ENCODE results near the gene PEG3. TPM values are rescaled to one million over a fixed set of nuclear protein-coding genes. Genes with fewer than 3 reads are reported as not detected.

Gene PEG3
- total and polyA plus RNA-seq, 9 of the 15 experiments (the other 6 are each of a cell fraction or from before 2014, with no cell fraction given): 0.04 to 0.40 TPM; not detected in 7

GRCh38 chr19:56829596-56829995 is 10.9 kb downstream of the PEG3 start:
- DNase-seq (ENCODE audit: extremely low read depth in 1 of 4, low spot score in 3 of 4) (no peak), FAIRE-seq (no peak), ATAC-seq (no peak)
- intact Hi-C loops (cut with micrococcal nuclease) (no loop called here), in situ Hi-C loops (cut with MboI) (no loop called here)
- H3K9ac ChIP-seq (ENCODE audit: insufficient read depth in 1 of 2, low read depth in 2 of 2, low read length in 2 of 2): no peak overlapping the region
- TF ChIP-seq TFAM (CRISPR knock-in tag; conservative IDR thresholded peaks at IDR 0.05): no peak
- no peak for TF ChIP-seq GABPB2 (CRISPR knock-in tag; conservative IDR thresholded peaks at IDR 0.05)
- TF ChIP-seq BRD9 (IDR thresholded peaks at IDR 0.05; ENCODE audit: low read depth, partially characterized antibody): no peak
- no peak for TF ChIP-seq U2AF1 (optimal IDR thresholded peaks at IDR 0.05; ENCODE audit: low read depth, low read length)
- TF ChIP-seq GTF2F1 (IDR thresholded peaks at IDR 0.05; ENCODE audit: low read depth, low read length): no peak
- no peak for TF ChIP-seq MCM2 (IDR thresholded peaks at IDR 0.05; ENCODE audit: low read depth)
- no peak for TF ChIP-seq CCNT2 (IDR thresholded peaks at IDR 0.05; ENCODE audit: borderline replicate concordance, extremely low read depth, insufficient read length, low read depth, low read length)
- TF ChIP-seq SP2 (IDR thresholded peaks at IDR 0.05; ENCODE audit: extremely low read depth, low read depth, low read length, poor library complexity, severe bottlenecking): no peak
- TF ChIP-seq MEF2A (IDR thresholded peaks at IDR 0.05; ENCODE audit: control insufficient read depth, low read depth, low read length): no peak
- H3K4me1 ChIP-seq (replicated peaks in 1 of 2; ENCODE audit: control insufficient read depth in 2 of 2, insufficient read depth in 2 of 2, low read length in 2 of 2): no peaks in the 10 kb centered on the region
- no peak overlapping the region for H3K4me2 ChIP-seq (ENCODE audit: insufficient read depth, low read length)
- H3K27me3 ChIP-seq (ENCODE audit: control insufficient read depth in 2 of 2, insufficient read depth in 2 of 2, low read length in 2 of 2): no peaks in the 10 kb centered on the region
- ChIA-PET POLR2A (no interaction called here), CTCF (ENCODE audit: low intra/inter-chr PET ratio) (no interaction called here)
- no peak overlapping the region for H3K27ac ChIP-seq (ENCODE audit: extremely low read depth, low read depth, low read length)
- no peaks in the 10 kb centered on the region for H3K79me2 ChIP-seq (ENCODE audit: control insufficient read depth, insufficient read depth, low read length)
- no peak overlapping the region for H2AFZ ChIP-seq (ENCODE audit: low read depth, low read length)
- H3K9me1 ChIP-seq (ENCODE audit: control insufficient read depth, insufficient read depth, low read length): no peaks in the 10 kb centered on the region
- H3K36me3 ChIP-seq (ENCODE audit: control insufficient read depth, insufficient read depth, low read length): no peaks in the 10 kb centered on the region
- H3K4me3 ChIP-seq: no peak overlapping the region
- H4K20me1 ChIP-seq (replicated peaks; ENCODE audit: control insufficient read depth, insufficient read depth, low read length): no peaks in the 10 kb centered on the region
- WGBS (ENCODE audit: insufficient coverage, low coverage, missing lambda C conversion rate): 0% methylated on average over 6 of the region's 6 CpGs
- no peaks in the 10 kb centered on the region; the same call in 1 of the 2 replicates for H3K9me3 ChIP-seq (replicated peaks; ENCODE audit: control insufficient read depth, insufficient read depth, low read depth, low read length)
- no TSS peak for BruUV-seq (replicated peaks)
